GM21737 (cell line): ENCODE results near the gene AIG1.
A peak's percentile ranks its signal among the peaks of the same experiment; 100 is the strongest.
"Not testable (repeated sequence)": the region's sequence is repeated elsewhere in the genome, so short reads cannot be mapped to it uniquely, and the experiment has no call there.

Source experiments
- ATAC-seq: cut with Tn5 transposase; IDR thresholded peaks from one replicate; pipeline ENCODE4 v1.9.1; 2021; ENCODE audit warnings: mild to moderate bottlenecking, moderate library complexity; ENCODE audit not compliant: unreplicated experiment

Gene AIG1, protein sequence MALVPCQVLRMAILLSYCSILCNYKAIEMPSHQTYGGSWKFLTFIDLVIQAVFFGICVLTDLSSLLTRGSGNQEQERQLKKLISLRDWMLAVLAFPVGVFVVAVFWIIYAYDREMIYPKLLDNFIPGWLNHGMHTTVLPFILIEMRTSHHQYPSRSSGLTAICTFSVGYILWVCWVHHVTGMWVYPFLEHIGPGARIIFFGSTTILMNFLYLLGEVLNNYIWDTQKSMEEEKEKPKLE

DNA sequence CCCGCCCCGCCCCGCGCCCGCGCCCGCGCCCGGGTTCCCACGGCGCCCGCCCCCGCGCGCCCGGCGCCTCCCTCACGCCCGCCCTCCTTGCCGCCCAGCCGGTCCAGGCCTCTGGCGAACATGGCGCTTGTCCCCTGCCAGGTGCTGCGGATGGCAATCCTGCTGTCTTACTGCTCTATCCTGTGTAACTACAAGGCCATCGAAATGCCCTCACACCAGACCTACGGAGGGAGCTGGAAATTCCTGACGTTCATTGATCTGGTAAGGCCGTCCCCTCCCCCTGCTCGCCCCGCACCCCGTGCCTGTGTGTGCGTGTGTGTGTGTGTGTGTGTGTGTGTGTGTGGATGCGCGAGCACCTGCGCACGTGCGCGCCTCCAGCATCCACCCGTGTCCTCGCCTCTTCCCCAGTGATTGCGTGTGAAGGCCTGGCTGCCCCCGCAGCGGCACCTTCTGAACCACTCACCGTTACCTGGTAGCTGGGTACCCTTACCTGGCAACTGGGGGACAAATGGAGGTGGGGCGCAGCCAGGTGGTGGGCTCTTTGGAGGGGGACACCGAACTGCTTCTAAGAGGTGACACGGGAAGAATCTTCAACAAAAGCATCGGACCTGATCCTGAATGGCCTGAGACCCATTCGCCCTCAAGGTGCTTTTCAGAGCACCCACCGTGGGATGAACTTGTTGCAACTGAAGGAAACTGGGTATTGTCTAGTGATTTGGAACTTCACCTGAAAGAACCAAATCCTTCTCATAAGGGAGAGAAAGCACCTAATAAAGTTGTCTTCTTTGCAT is at the start of gene AIG1:
TSS of gene AIG1 (plus strand) at position 84 of the 791 bp plus-strand sequence. CDS start at position 121, 37 bp downstream.
- peak; percentile 64 for ATAC-seq

DNA sequence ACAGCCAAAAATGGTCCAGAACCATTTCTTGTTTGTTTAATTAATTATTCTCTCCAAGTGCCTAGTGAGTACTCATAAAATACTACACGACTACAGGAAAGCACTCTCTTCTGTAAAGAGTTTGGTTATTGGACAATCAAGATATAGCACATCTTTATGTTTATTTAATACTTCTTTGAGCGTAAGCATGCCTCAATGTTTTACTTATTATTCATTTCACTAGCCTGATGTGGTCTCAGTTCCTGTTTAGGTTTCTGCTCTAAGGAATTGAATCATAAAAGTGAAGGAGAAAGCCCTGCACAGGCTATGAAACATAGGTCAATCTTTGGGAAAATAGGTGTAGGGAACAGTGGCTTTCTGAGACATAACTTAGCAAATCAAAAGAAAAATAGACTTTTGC is 45.9 kb upstream of the AIG1 start:
- ATAC-seq = no peak

DNA sequence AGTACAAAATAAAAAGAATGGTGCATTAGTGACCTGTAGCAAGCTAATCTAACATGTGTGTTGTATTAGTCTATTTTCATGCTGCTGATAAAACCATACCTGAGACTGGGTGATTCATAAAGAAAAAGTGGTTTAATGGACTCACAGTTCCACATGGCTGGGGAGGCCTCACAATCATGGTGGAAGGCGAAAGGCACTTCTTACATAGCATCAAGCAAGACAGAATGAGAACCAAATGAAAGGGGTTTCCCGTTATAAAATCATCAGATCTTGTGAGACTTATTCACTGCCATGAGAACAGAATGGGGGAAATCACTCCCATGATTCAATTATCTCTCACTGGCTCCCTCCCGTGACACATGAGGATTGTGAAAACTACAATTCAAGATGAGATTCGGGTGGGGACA is 45.4 kb upstream of the AIG1 start:
- no peak for ATAC-seq

DNA sequence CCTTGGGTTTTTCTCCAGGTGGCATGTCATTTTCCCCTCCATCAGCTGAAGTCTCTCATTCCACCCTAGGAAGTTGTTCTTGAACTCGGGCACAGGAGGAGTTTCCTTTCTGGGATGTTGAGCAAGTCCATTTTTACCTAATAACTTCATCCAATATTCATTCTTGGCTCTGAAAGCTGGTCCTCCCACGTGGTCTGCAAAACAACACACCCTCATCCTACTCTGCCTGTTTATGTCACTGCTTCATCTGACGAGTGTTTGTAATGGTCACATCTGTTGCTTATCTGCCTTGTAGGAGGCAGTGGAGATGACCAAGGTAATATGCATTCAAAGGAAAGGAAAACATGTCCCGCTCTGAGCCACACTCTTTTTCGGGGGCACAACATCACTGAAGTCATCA is 41.7 kb upstream of the AIG1 start:
- no peak for ATAC-seq

DNA sequence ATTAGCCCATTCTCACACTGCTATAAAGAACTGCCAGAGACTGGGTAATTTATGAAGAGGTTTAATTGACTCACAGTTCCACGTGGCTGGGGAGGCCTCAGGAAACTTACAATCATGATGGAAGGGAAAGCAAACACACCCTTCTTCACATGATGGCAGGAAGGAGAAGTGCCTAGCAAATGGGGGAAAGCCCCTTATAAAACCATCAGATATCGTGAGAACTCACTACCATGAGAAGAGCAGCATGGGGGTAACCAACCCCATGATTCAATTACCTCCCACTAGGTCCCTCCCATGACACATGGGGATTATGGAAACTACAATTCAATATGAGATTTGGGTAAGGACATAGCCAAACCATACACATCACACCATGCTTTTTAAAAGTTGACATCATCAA is 39.8 kb upstream of the AIG1 start:
- not testable (repeated sequence) for ATAC-seq

DNA sequence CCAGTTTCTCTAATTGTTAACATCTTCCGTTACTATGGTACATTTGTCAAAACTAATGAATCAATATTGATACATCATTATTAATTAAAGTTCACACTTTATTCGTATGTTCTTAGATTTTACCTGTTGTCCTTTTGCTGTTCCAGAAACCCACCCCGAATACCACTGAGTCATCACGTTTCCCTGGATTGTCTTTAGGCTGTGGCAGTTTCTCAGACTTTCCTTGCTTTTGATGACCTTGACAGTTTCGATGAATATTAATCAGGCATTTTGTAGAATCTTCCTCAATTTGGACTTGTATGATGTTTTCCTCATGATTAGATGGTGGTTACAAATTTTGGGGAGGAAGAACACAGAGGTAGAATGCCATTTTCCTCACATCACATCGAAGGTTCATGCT is 39.1 kb upstream of the AIG1 start:
- no peak for ATAC-seq

DNA sequence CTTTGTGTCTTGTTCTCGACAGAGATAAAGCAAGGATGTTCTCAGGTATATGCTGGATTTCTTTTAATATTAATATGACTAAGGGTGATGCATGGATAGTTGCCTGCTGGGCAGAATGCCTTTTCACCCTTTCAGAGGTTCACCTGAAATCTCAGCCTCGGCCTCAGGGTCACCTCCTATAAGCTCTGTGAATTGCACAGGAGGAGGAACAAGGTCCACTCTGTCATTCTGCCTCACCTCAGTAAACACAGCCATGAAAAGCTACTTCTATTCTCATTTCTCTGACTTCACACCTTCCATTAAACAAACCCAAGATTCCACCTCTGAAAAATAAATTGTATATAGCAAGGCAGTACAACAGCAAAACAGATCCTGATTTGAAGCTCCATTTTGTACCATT is 38.1 kb upstream of the AIG1 start:
- ATAC-seq = no peak

DNA sequence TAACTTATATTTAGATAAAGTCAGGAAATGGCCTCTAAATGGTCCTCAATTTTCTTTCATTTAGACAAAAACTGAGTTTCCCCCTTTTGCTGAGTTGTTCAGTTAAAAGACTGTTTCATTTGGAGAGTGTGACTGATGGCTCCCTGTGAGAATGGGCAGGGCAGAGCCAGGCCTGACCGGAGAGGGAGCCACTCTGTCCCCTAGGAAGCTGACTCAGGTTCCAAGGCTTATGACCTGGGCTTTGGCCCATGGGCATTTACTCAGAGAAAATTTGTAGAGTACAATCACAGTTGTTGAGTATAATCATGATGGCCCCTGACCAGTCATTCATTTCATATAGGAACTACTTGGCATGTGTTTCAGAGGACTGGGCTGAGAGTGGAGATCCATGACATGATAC is 37.0 kb upstream of the AIG1 start:
- no peak for ATAC-seq

DNA sequence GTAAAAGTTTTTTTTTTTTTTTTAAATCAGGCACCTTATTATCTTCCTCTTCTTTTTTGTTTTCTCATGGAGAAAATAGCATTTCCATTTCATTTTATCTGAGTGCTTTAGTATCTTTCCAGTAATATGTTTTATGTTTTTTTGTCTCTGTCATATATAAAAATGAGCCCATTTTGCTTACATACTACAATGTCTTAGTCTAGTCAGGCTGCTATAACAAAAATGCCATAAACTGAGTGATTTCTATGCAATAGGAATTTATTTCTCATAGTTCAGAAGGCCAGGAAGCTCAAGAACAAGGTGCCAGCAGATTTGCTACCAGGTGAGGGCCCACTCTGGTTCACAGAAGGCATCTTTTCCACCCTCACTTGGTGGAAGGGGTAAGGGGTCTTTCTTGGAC is 35.7 kb upstream of the AIG1 start:
- no peak for ATAC-seq

DNA sequence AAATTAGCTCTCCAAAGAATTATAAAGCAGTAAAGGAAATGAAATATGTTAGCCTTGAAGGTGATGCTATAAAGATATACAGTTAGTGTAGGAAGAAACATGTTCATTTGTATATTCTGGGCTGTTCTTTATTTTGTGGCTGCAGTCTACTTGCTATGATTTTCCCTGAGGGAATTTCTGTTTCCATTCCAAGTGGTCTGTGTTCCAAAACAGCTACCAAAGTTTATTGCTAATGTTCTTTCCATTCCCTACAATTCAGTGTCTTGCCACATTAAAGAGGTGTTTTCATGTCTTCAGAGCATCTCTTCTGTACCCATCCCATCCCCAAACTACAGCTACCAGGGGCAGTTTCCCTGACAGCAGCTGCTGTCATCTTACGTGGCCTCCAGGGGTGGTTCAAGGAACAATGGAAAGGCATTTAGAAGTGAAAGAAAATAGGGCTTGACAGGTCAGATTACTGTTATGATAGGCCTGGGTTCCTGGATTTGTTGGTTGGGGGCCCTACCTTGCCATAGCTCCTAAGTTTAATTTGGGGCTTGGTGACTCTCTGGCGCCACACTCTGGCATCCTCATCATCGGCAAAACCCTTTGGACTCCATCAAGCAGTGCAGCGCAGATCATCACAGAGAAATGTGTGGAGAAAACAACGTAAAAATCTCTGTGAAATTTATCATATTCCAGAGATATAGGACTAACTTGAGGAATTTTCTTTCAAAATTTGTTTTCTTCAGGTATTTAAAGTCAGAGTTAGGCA is 33.8 kb upstream of the AIG1 start:
- ATAC-seq = no peak

DNA sequence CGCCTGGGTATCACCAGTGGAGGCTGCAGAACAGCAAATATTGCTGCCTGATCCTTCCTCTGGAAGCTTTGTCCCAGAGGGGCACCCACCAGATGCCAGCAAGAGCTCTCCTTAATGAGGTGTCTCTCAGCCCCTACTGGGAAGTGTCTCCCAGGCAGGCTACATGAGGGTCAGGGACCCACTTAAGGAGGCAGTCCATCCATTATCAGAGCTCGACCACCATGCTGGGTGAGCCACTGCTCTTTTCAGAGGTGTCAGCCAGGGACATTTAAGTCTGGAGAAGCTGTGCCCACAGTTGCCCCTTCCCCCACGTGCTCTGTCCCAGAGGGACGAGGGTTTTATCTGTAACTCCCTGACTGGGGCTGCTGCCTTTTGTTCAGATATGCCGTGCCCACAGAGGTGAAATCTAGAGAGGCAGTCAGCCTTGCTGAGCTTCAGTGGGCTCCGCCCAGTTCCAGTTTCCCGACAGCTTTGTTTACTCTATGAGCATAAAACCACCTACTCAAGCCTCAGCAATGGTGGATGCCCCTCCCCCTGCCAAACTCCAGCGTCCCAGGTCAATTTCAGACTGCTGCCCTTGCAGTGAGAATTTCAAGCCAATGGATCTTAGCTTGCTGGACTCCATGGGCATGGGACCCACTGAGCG is 25.9 kb upstream of the AIG1 start:
- no peak for ATAC-seq

DNA sequence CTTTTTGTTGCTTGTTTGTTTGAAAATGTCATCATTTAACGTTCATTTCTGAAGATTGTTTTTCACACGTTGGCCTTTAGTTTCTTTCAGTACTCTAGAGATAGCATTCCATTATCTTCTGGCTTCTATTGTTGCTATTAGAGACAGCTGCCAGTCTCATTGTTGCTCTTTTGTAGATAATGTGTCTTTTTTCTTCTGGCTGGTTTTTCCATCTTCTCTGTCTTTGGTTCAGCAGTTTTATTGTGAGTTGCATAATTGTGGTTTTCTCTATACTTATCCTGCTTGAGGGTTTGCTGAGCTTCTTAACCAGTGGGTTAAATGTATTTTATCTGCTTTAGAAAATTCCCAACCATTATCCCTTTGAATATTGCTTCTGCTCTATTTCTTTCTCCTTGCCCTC is 23.2 kb upstream of the AIG1 start:
- ATAC-seq = no peak

DNA sequence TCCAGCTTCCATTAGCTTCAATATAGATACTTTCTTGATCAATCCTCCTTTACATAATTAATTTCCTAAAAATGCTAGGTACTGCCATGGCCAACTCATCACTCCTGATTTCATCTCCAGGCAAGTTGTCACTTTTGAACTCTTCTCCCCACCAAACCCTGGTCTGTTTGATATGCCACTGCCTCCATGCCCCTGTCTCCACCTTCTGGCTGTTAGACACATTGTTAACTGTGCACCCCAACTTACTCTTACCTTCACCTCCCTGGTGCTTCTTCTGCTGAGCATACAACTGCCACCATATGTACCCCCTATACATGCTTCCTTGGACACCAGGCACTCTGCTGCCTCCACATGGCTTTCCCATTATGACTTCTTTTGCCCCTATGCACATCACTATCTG is 21.9 kb upstream of the AIG1 start:
- no peak for ATAC-seq

DNA sequence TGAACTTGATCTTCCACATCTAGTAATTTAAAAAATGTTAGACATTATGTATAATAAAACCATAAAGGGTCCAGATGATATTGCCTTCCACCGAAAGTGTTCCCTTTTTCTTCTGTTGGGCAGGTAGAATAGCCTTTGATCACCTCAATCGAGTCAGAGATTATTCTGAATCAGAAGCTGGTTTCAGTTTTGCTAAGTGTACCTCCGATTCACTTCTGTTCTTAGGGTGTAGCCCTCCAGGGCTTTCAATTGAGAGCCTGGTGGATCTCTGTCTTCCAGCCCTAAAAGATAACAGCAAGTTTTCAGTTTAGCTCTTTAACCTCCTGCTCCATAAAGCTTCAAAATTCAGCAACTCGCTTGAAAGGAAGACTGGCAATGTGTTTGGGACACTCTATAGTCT is 21.1 kb upstream of the AIG1 start:
- no peak for ATAC-seq

DNA sequence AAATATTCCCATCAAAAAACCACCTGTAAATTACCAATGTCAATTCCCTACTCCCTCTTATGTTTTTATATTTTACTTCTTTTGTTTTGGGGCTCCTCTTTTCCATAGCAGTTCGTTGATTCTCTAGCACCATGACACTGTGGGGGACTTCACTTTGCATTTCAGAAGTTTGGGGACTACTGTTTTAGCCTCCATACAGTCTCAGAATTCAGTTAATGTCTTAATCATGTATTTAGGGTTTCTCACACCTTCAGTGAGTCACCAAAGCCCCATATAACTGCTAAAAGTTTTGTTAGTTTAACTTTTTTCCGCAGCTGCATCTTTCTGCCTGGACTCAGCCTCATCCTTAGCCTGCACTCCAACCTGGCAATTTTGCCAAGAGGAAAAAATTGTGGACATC is 20.7 kb upstream of the AIG1 start:
- no peak for ATAC-seq

DNA sequence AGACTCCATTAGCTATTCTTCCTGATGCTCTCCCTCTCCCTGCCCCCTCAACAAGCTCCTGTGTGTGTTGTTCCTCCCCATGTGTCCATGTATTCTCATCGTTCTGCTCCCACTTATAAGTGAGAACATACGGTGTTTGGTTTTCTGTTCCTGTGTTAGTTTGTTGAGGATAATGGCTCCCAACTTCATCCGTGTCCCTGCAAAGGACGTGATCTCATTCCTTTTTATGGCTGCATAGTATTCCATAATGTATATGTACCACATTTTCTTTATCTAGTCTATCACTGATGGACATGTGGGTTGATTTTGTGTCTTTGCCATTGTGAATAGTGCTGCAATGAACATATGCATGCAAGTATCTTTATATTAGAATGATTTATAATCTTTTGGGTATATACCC is 16.3 kb upstream of the AIG1 start:
- ATAC-seq = not testable (repeated sequence)

DNA sequence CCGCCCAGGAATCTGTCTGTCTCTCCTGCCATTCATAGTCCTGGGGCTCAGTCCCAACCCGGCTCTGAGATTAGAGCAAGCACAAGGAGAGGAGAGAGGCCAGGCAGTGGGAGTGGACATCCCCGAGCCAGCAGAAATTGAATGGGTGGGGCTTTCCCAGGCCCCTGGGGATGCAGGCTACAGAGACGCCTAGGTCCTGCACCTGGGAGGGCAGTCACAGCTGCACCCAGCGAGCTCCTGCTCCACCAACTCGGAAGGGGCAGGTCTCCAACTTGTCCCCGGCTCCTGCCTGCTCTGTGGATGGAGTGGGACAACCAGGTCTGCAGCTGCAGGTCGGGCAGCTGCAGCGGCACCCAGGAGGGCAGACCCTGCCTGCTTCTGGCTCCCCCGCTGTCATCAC is 11.1 kb upstream of the AIG1 start:
- ATAC-seq = no peak

DNA sequence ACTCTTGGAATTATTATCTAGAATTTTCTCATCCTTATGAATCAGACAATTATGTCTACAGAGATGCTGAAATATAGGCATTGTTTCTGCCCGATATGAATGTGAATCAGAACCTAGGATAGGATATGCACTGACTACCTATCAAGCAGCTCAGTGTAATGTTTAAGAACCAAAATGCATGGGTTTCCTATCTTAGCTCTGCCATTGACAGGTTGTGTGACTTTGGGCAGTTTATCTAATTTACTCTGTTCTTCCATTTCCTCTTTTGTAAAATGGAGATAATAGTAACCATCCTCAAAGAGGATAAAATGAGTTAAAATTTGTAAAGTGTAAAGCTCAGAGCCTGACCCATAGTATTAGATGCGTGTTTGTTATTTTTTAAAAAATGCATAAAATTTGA is 10.2 kb upstream of the AIG1 start:
- ATAC-seq = no peak

DNA sequence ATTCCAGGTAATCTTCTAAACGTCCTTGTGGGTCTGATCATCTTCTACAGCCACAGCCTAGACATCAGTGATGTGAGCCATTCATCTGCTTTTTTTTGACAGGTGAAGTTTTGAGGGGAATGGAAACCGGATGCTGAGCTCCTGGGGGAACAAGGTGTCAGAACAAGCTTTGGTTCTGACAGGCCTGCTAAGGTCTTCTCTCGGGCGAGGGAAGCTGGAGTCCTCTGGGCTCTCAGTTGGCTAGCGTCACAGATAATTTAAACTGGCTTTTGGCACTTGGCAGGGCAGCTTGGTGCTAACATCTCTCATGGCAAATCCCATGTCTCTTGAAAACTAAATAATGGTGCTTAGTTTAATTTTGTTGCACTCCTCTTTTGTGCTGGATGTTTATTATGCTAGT is 8.4 kb upstream of the AIG1 start:
- ATAC-seq = no peak

DNA sequence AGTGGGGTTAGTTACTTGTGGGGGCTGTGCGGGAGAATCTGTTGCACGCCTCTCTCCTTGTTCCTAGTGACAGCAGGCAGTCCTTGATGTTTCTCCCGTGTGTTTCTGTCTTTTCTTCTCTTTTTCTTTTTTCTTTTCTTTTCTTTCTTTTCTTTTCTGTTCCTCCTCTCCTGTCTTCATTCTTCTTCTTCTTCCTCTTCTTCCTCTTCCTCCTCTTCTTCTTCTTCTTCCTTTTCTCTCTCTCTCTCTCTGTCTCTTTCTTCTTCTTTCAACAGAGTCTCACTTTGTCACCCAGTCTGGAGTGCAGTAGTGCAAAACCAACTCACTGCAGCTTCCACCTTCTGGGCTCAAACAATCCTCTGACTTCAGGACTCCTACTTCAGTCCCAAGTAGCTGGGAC is 6.8 kb upstream of the AIG1 start:
- ATAC-seq = no peak

DNA sequence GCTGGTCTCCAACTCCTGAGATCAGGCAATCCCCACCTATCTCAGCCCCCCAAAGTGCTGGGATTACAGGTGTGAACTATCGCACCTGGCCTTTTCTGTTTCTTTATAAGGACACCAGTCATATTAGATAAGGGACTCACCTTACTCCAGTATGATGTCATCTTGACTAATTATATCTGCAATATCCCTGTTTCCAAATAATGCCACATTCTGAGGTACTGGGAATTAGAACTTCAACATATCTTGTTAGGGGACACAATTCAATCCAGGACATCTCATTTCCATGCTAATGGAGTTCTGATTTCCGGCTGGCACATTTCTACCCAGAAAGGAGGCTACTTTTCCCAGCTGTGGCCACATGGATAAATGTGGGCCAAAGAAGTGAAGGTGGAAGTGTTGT is 6.4 kb upstream of the AIG1 start:
- ATAC-seq = no peak

DNA sequence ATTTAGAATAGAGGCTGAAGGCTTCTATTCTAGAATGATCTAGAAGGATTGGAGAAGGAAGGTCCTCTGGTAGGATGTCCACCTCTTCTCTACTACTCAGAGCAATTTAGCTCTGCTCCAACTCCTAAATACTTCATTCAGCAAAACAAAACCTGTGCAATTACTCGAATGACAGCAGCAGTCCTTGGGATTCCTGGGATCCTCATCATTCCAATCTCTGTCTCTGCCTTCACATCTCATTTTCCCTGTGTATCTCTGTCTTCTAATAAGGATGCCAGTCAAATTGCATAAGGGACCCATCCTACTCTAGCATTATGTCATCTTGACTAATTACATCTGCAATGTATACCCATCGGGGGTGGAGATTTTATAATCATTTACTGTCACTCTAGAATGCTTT is 5.5 kb upstream of the AIG1 start:
- no peak for ATAC-seq
